NCI-H1417 treated with DMSO at 0.1 percent for 48 hours (cell line): ENCODE measurements around the gene MFSD2B.

Source experiments
- DNase-seq: peaks from one replicate; lab custom pipeline; 2025; lab: John Stamatoyannopoulos, UW

The MFSD2B gene

DNA sequence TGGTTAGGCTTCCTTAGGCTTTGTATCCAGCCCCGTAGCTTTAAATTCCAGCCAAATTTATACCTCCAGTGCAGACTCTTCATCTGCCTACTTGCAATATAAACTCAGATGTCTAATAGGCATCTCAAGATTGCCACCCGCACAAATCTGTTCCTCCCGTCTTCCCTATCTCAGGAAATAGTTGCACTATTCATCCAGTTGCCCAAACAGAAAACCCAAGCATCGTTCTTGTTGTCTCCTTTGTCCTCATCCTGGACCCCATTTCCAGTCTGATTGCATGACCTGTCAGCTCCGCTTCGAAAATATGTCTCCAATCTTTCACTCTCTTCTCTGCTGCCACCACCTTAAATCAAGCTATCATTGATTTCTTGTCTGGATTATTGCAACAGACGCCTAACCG is 41.9 kb downstream of the MFSD2B start:
- DNase-seq: no peak

- no peak for DNase-seq
Measured at GRCh38 chr2:24052951-24053350, 43.1 kb downstream of the MFSD2B start.

DNA sequence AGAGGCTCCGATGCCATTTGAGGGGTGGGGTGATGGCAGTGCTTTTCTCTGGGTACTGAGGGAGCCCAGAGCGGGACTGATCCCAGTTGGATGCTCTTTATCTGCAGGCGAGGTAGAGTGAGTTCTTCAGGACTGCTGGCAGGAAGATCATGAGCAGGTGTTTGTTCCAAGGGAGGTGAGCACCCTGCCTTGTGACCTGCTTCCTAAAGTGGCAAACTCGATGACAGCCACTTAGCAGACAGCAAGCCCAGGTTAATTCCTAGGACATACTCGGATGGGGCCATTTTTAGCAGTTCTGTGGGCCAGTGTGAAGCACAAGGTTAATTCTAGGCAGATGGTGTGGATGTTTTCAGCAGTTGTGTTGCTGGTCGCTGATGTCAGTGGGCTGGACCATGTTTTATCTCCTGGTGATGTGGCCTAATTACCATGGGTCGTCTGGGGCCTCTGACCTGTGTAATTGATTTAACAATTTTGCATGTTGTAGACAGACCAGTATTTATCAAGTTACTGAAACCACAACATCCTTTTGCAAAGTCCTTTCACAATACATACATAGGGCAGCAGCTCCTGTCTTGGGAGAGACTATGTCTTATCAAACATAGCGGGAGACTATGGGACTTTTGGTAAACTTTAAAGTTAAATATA is 44.6 kb downstream of the MFSD2B start:
- no peak for DNase-seq

GRCh38 chr2:24055750-24056149 is 45.9 kb downstream of the MFSD2B start:
- no peak for DNase-seq

GRCh38 chr2:24058564-24059271 is 48.8 kb downstream of the MFSD2B start:
- no peak for DNase-seq

- no peak for DNase-seq
Measured at GRCh38 chr2:24065341-24065740, 55.5 kb downstream of the MFSD2B start.

GRCh38 chr2:24072259-24072658 is 62.4 kb downstream of the MFSD2B start:
- DNase-seq: no peak

- DNase-seq: no peak
Measured at GRCh38 chr2:24073816-24074215, 63.9 kb downstream of the MFSD2B start.

DNA sequence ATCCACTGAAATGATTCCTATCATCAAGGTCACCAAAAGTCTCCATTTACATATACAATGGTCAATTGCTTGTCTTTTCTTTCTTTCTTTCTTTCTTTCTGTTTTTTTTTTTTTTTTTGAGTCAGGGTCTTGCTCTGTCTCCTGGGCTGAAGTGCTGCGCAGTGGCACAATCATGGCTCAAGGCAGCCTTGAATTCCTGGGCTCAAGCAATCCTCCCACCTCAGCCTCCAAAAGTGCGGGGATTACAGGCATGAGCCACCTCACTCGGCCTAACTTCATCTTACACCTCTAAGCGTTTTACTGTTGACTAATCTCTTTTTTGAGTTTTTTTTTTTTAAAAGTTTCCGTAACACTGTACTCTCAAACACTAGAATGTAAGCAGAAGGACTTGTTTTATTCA is 65.4 kb downstream of the MFSD2B start:
- no peak for DNase-seq
